ENCODE results near the gene RTN1.

RTN1 gene

GRCh38 chr14:59622631-59623030 lies 247.9 kb downstream of the RTN1 start:
- DNase-seq: no peak

GRCh38 chr14:59619061-59619460 lies 251.5 kb downstream of the RTN1 start:
- no peak for DNase-seq

- DNase-seq: no peak
Observed at GRCh38 chr14:59601056-59601455, 269.5 kb downstream of the RTN1 start.

GRCh38 chr14:59600211-59600945 lies 270.2 kb downstream of the RTN1 start:
- DNase-seq: no peak

- DNase-seq: no peak
Observed at GRCh38 chr14:59595071-59595470, 275.5 kb downstream of the RTN1 start.

GRCh38 chr14:59591641-59592370 lies 278.8 kb downstream of the RTN1 start:
- DNase-seq: no peak

- DNase-seq: no peak
Observed at GRCh38 chr14:59588101-59588500, 282.5 kb downstream of the RTN1 start.

GRCh38 chr14:59585891-59586554 lies 284.6 kb downstream of the RTN1 start:
- DNase-seq: no peak

GRCh38 chr14:59583755-59584154 lies 286.8 kb downstream of the RTN1 start:
- peak; percentile 9 for DNase-seq

GRCh38 chr14:59582845-59583509 lies 287.6 kb downstream of the RTN1 start:
- no peak for DNase-seq

- no peak for DNase-seq
Observed at GRCh38 chr14:59582161-59582560, 288.4 kb downstream of the RTN1 start.

- no peak for DNase-seq
Observed at GRCh38 chr14:59580911-59581310, 289.7 kb downstream of the RTN1 start.

GRCh38 chr14:59576332-59577294 lies 294.0 kb downstream of the RTN1 start, which contains the start of gene CCDC175:
Gene CCDC175, minus strand, starts transcription at chr14:59576812. Its CDS starts 37 bp downstream, at chr14:59576775.
- DNase-seq: peak; percentile 64

- no peak for DNase-seq
Observed at GRCh38 chr14:59570122-59570521, 300.5 kb downstream of the RTN1 start.

- DNase-seq: peak; percentile 49
Observed at GRCh38 chr14:59566725-59567124, 303.9 kb downstream of the RTN1 start.

- DNase-seq: no peak
Observed at GRCh38 chr14:59566296-59566695, 304.3 kb downstream of the RTN1 start.

GRCh38 chr14:59565087-59565486 lies 305.5 kb downstream of the RTN1 start:
- DNase-seq: no peak

GRCh38 chr14:59564366-59564765 lies 306.2 kb downstream of the RTN1 start:
- DNase-seq: no peak

GRCh38 chr14:59547310-59547709 lies 323.3 kb downstream of the RTN1 start:
- DNase-seq: no peak

Measured in NCI-H526 treated with DMSO at 0.1 percent for 48 hours (cell line).